A673 (cell line): ENCODE results near the gene INPP5E.

ENCODE experiments used
- EZH2 ChIP-seq: fragments of 200-600 bp; sonication (generic); IDR thresholded peaks from 2 replicates; pipeline ENCODE4 v1.6.1; 2017; ENCODE audit warnings: borderline replicate concordance, low read depth, mild to moderate bottlenecking, mixed read lengths, antibody characterized with exemption, low read length; ENCODE audit not compliant: poor library complexity, severe bottlenecking
- TF ChIP-seq, protein P1 (sequence below): fragments of 300-800, 200-600 bp; sonication (generic); conservative IDR thresholded peaks from 2 replicates; pipeline ENCODE4 v1.5.1; 2017; ENCODE audit warnings: low read depth, mild to moderate bottlenecking, antibody characterized with exemption, low read length, moderate library complexity, mixed read lengths

- no peak for TF ChIP-seq EZH2
- TF ChIP-seq, protein P1, sequence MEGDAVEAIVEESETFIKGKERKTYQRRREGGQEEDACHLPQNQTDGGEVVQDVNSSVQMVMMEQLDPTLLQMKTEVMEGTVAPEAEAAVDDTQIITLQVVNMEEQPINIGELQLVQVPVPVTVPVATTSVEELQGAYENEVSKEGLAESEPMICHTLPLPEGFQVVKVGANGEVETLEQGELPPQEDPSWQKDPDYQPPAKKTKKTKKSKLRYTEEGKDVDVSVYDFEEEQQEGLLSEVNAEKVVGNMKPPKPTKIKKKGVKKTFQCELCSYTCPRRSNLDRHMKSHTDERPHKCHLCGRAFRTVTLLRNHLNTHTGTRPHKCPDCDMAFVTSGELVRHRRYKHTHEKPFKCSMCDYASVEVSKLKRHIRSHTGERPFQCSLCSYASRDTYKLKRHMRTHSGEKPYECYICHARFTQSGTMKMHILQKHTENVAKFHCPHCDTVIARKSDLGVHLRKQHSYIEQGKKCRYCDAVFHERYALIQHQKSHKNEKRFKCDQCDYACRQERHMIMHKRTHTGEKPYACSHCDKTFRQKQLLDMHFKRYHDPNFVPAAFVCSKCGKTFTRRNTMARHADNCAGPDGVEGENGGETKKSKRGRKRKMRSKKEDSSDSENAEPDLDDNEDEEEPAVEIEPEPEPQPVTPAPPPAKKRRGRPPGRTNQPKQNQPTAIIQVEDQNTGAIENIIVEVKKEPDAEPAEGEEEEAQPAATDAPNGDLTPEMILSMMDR = no peak
Measured at GRCh38 chr9:136437430-136437829, 2.2 kb downstream of the INPP5E start.
